HepG2 (cell line): ENCODE measurements around the gene CAD. TPM values are rescaled to one million over a fixed set of nuclear protein-coding genes. Genes with fewer than 3 reads are reported as not detected.
A peak's percentile ranks its signal among the peaks of the same experiment; 100 is the strongest.

Experiments
- AGO2 ChIP-seq: fragments of 200-400 bp; formaldehyde crosslinking; optimal IDR thresholded peaks from 2 replicates; pipeline ENCODE3; 2017; ENCODE audit warnings: mild to moderate bottlenecking, low read depth, low read length, moderate library complexity
- BORCS8-MEF2B ChIP-seq: sonication (generic); formaldehyde crosslinking; IDR thresholded peaks from 2 replicates; pipeline ENCODE4 v1.8.0; 2022; ENCODE audit warnings: mild to moderate bottlenecking, missing genetic modification reagents
- CHCHD3 ChIP-seq: sonication (generic); formaldehyde crosslinking; IDR thresholded peaks from 2 replicates; pipeline ENCODE4 v1.8.0; 2022; ENCODE audit warnings: mild to moderate bottlenecking, missing genetic modification reagents, moderate library complexity
- DR1 ChIP-seq: sonication (generic); formaldehyde crosslinking; IDR thresholded peaks from 2 replicates; pipeline ENCODE4 v1.8.0; 2021; ENCODE audit warnings: mild to moderate bottlenecking, missing genetic modification reagents, inconsistent platforms
- GPN1 ChIP-seq: sonication (generic); formaldehyde crosslinking; IDR thresholded peaks from 2 replicates; pipeline ENCODE4 v1.5.1; 2020; ENCODE audit warnings: missing genetic modification reagents, borderline replicate concordance
- HNRNPK ChIP-seq: fragments of 200-400 bp; formaldehyde crosslinking; IDR thresholded peaks from 2 replicates; pipeline ENCODE4 v1.6.1; 2018; ENCODE audit warnings: low read length, low read depth, moderate library complexity, mild to moderate bottlenecking; ENCODE audit not compliant: poor library complexity, severe bottlenecking
- JDP2 ChIP-seq: sonication (generic); formaldehyde crosslinking; IDR thresholded peaks from 2 replicates; pipeline ENCODE4 v1.8.1; 2022; ENCODE audit warnings: missing genetic modification reagents, borderline replicate concordance
- KAT2B ChIP-seq: fragments of 150-350 bp; IDR thresholded peaks from 2 replicates; pipeline ENCODE4 v1.6.1; 2014; ENCODE audit warnings: low read depth, low read length, borderline replicate concordance
- MAFF ChIP-seq: IDR thresholded peaks from 2 replicates; pipeline ENCODE4 v1.6.1; 2011; ENCODE audit warnings: low read depth, low read length, improper control_type of control experiment
- MAZ ChIP-seq, 2 experiments: sonication (generic) in 1 of 2; formaldehyde crosslinking in 1 of 2; IDR thresholded peaks; 2 replicates each; pipeline versions ENCODE4 v1.5.0 to v1.6.1; 2012 to 2020; ENCODE audit warnings: low read depth in 2 of 2, mild to moderate bottlenecking in 2 of 2, borderline replicate concordance in 1 of 2, improper control_type of control experiment in 1 of 2, low read length in 1 of 2, missing genetic modification reagents in 1 of 2, moderate library complexity in 1 of 2
- MXI1 ChIP-seq: IDR thresholded peaks from 3 replicates; pipeline ENCODE4 v1.6.1; 2012; ENCODE audit warnings: low read depth, low read length, inconsistent platforms, borderline replicate concordance
- NCOA1 ChIP-seq: sonication (generic); formaldehyde crosslinking; IDR thresholded peaks from 2 replicates; pipeline ENCODE4 v1.9.0; 2021; ENCODE audit warnings: missing genetic modification reagents
- RCOR2 ChIP-seq: IDR thresholded peaks from 2 replicates; pipeline ENCODE4 v1.6.1; 2016; ENCODE audit warnings: missing biosample characterization, missing genetic modification reagents
- RFX1 ChIP-seq: fragments of 450-650 bp; IDR thresholded peaks from 2 replicates; pipeline ENCODE4 v1.6.1; 2017
- SMYD3 ChIP-seq: sonication (generic); formaldehyde crosslinking; IDR thresholded peaks from 2 replicates; pipeline ENCODE4 v1.8.1; 2023; ENCODE audit warnings: mild to moderate bottlenecking, missing genetic modification reagents
- ZBTB1 ChIP-seq: sonication (generic); formaldehyde crosslinking; IDR thresholded peaks from 2 replicates; pipeline ENCODE4 v1.4.0; 2020; ENCODE audit warnings: missing genetic modification reagents, borderline replicate concordance
- ZFP90 ChIP-seq: sonication (generic); formaldehyde crosslinking; IDR thresholded peaks from 2 replicates; pipeline ENCODE4 v1.8.0; 2022; ENCODE audit warnings: missing genetic modification reagents, mild to moderate bottlenecking, inconsistent platforms, borderline replicate concordance
- ZFYVE20 ChIP-seq: sonication (generic); formaldehyde crosslinking; IDR thresholded peaks from 2 replicates; pipeline ENCODE4 v1.8.0; 2023; ENCODE audit warnings: low read depth, mild to moderate bottlenecking, moderate library complexity, missing genetic modification reagents, borderline replicate concordance
- ZNF10 ChIP-seq: sonication (generic); formaldehyde crosslinking; IDR thresholded peaks from 2 replicates; pipeline ENCODE4 v1.4.0; 2020; ENCODE audit warnings: mild to moderate bottlenecking, low read depth, missing genetic modification reagents, borderline replicate concordance
- ZNF329 ChIP-seq: sonication (generic); formaldehyde crosslinking; IDR thresholded peaks from 2 replicates; pipeline ENCODE4 v1.9.0; 2021; ENCODE audit warnings: low read depth, mild to moderate bottlenecking, missing genetic modification reagents
- ZNF530 ChIP-seq: sonication (generic); formaldehyde crosslinking; IDR thresholded peaks from 2 replicates; pipeline ENCODE4 v1.5.0; 2020; ENCODE audit warnings: low read depth, mild to moderate bottlenecking, missing genetic modification reagents
- polyA plus RNA-seq, 8 experiments: library from polyadenylated mRNA; depleted of rRNA in 3 of 8; stranded (reverse) in 7 of 8; unstranded in 1 of 8; fragments of >200 nt; fragmentation: Illumina TruSeq in 4 of 8; extraction: Trizol in 4 of 8; gene quantifications; 2 replicates each; pipeline versions ENCODE4 v1.2.1 to v1.2.3, GENCODE V29; 2011 to 2016; ENCODE audit warnings: low read depth in 4 of 8, missing spikeins in 1 of 8, mixed read lengths in 1 of 8; ENCODE audit not compliant: insufficient read depth in 1 of 8
- total RNA-seq, 5 experiments: library from RNA; depleted of rRNA; stranded (reverse); fragments of >200 nt; fragmentation: Illumina TruSeq; extraction: Trizol; gene quantifications; 2 replicates each; pipeline ENCODE4 v1.2.3, GENCODE V29; 2016; ENCODE audit warnings: low read depth in 1 of 5
- TF ChIP-seq, protein P1 (sequence below): sonication (generic); formaldehyde crosslinking; IDR thresholded peaks from 2 replicates; pipeline ENCODE4 v1.9.0; 2021; ENCODE audit warnings: mild to moderate bottlenecking, missing genetic modification reagents
- TF ChIP-seq, protein P2 (sequence below): sonication (generic); formaldehyde crosslinking; IDR thresholded peaks from 2 replicates; pipeline ENCODE4 v1.4.0; 2020; ENCODE audit warnings: missing genetic modification reagents, low read depth, mild to moderate bottlenecking, borderline replicate concordance

Gene CAD
- total and polyA plus RNA-seq, 2 of the 13 experiments (the other 11 are each of a cell fraction or from before 2014, with no cell fraction given), result 21.7 to 37.0 TPM

DNA sequence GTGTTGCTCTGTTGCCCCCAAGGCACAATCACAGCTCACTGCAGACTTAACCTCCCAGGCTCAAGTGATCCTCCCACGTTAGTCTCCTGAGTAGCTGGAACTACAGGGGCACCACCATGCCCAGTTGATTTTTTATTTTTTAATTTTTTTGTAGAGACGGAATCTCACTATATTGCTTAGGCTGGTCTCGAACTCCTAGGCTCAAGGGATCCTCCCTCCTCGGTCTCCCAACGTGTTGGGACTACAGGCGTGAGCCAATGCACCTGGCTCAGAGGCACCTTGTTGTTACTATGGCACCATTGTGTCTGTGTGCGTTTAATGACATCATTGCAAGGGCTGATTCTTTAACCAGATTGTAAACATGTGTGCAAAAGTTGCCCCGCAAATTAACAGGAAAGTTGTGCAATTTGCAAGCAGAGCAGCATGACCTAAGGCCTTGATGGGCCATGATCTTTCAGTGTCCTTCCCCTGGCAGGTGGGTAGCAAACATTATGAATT is 45.8 kb upstream of the CAD start (continued):
- TF ChIP-seq ZBTB1 (peak; percentile 97), RCOR2 (CRISPR knock-in tag) (peak; percentile 97), GPN1 (CRISPR knock-in tag) (no peak), HNRNPK (no peak), AGO2 (no peak), KAT2B (no peak), RFX1 (peak; percentile 81), ZNF530 (no peak), MAFF (0 out of 2 replicates have a peak, but pooled peaks have one; percentile 16), NCOA1 (CRISPR knock-in tag) (no peak), DR1 (CRISPR knock-in tag) (no peak), CHCHD3 (CRISPR knock-in tag) (no peak), ZFP90 (CRISPR knock-in tag) (no peak), ZFYVE20 (CRISPR knock-in tag) (no peak), BORCS8-MEF2B (CRISPR knock-in tag) (no peak), SMYD3 (peak; percentile 77; the same call in 1 of the 2 replicates), ZNF10 (no peak), JDP2 (no peak), MAZ (IDR thresholded peaks at IDR 0.05; ENCODE audit: borderline replicate concordance, low read depth, low read length) (no peak), MAZ (CRISPR knock-in tag; IDR thresholded peaks at IDR 0.05; ENCODE audit: low read depth) (peak; percentile 50; the same call in 1 of the 2 replicates), ZNF329 (CRISPR knock-in tag) (no peak), MXI1 (peak; percentile 89; the same call in 2 of the 3 replicates)
- TF ChIP-seq, protein P1, sequence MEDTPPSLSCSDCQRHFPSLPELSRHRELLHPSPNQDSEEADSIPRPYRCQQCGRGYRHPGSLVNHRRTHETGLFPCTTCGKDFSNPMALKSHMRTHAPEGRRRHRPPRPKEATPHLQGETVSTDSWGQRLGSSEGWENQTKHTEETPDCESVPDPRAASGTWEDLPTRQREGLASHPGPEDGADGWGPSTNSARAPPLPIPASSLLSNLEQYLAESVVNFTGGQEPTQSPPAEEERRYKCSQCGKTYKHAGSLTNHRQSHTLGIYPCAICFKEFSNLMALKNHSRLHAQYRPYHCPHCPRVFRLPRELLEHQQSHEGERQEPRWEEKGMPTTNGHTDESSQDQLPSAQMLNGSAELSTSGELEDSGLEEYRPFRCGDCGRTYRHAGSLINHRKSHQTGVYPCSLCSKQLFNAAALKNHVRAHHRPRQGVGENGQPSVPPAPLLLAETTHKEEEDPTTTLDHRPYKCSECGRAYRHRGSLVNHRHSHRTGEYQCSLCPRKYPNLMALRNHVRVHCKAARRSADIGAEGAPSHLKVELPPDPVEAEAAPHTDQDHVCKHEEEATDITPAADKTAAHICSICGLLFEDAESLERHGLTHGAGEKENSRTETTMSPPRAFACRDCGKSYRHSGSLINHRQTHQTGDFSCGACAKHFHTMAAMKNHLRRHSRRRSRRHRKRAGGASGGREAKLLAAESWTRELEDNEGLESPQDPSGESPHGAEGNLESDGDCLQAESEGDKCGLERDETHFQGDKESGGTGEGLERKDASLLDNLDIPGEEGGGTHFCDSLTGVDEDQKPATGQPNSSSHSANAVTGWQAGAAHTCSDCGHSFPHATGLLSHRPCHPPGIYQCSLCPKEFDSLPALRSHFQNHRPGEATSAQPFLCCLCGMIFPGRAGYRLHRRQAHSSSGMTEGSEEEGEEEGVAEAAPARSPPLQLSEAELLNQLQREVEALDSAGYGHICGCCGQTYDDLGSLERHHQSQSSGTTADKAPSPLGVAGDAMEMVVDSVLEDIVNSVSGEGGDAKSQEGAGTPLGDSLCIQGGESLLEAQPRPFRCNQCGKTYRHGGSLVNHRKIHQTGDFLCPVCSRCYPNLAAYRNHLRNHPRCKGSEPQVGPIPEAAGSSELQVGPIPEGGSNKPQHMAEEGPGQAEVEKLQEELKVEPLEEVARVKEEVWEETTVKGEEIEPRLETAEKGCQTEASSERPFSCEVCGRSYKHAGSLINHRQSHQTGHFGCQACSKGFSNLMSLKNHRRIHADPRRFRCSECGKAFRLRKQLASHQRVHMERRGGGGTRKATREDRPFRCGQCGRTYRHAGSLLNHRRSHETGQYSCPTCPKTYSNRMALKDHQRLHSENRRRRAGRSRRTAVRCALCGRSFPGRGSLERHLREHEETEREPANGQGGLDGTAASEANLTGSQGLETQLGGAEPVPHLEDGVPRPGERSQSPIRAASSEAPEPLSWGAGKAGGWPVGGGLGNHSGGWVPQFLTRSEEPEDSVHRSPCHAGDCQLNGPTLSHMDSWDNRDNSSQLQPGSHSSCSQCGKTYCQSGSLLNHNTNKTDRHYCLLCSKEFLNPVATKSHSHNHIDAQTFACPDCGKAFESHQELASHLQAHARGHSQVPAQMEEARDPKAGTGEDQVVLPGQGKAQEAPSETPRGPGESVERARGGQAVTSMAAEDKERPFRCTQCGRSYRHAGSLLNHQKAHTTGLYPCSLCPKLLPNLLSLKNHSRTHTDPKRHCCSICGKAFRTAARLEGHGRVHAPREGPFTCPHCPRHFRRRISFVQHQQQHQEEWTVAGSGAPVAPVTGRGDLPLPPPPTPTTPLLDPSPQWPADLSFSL (CRISPR knock-in tag), result no peak; the same call in 1 of the 2 replicates
- TF ChIP-seq, protein P2, sequence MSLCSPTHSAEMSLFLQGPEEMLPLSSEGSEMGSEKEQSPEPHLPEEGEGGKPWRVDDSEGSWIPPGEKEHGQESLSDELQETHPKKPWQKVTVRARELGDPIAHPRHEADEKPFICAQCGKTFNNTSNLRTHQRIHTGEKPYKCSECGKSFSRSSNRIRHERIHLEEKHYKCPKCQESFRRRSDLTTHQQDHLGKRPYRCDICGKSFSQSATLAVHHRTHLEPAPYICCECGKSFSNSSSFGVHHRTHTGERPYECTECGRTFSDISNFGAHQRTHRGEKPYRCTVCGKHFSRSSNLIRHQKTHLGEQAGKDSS (CRISPR knock-in tag), result peak; percentile 59
